Measurements from ENCODE around the gene HEATR5A.

HEATR5A gene

GRCh38 chr14:31280132-31280870 is 140.0 kb downstream of the HEATR5A start:
- TF ChIP-seq TAF1 (IDR thresholded peaks at IDR 0.05; ENCODE audit: borderline replicate concordance, insufficient read depth, low read length) (no peak), FOXP2 (optimal IDR thresholded peaks at IDR 0.05; ENCODE audit: borderline replicate concordance, extremely low read depth, extremely low read length, insufficient read depth) (no peak), POLR2AphosphoS5 (IDR thresholded peaks at IDR 0.05; ENCODE audit: low read depth, low read length) (no peak), SIN3A (IDR thresholded peaks at IDR 0.05; ENCODE audit: borderline replicate concordance, insufficient read depth, low read length) (no peak)
- TF ChIP-seq, protein P1, sequence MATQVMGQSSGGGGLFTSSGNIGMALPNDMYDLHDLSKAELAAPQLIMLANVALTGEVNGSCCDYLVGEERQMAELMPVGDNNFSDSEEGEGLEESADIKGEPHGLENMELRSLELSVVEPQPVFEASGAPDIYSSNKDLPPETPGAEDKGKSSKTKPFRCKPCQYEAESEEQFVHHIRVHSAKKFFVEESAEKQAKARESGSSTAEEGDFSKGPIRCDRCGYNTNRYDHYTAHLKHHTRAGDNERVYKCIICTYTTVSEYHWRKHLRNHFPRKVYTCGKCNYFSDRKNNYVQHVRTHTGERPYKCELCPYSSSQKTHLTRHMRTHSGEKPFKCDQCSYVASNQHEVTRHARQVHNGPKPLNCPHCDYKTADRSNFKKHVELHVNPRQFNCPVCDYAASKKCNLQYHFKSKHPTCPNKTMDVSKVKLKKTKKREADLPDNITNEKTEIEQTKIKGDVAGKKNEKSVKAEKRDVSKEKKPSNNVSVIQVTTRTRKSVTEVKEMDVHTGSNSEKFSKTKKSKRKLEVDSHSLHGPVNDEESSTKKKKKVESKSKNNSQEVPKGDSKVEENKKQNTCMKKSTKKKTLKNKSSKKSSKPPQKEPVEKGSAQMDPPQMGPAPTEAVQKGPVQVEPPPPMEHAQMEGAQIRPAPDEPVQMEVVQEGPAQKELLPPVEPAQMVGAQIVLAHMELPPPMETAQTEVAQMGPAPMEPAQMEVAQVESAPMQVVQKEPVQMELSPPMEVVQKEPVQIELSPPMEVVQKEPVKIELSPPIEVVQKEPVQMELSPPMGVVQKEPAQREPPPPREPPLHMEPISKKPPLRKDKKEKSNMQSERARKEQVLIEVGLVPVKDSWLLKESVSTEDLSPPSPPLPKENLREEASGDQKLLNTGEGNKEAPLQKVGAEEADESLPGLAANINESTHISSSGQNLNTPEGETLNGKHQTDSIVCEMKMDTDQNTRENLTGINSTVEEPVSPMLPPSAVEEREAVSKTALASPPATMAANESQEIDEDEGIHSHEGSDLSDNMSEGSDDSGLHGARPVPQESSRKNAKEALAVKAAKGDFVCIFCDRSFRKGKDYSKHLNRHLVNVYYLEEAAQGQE (IDR thresholded peaks at IDR 0.05; ENCODE audit: insufficient read depth in 1 of 2, low read depth in 2 of 2, low read length in 2 of 2): no peak

DNA sequence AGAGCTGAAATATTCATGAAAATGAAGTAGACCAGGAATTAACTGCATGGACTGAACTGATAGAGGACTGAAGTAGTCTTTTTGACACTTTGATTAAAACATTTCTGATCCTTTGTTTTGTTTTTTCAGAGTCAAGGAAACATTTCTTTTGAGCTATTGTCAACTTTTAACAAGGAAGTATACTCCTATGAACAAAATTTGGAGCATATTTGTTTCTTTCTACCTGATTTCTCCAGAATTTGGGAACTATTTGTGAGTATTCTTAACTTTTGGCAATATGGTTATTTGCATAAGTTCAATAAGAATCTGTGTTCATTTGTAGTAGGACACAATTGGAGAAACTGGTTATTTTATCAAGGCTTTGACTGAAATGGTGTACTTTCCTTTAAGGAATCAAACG is 141.5 kb downstream of the HEATR5A start:
- TF ChIP-seq TAF1 (IDR thresholded peaks at IDR 0.05; ENCODE audit: borderline replicate concordance, insufficient read depth, low read length) (no peak), FOXP2 (optimal IDR thresholded peaks at IDR 0.05; ENCODE audit: borderline replicate concordance, extremely low read depth, extremely low read length, insufficient read depth) (no peak), POLR2AphosphoS5 (IDR thresholded peaks at IDR 0.05; ENCODE audit: low read depth, low read length) (no peak), SIN3A (IDR thresholded peaks at IDR 0.05; ENCODE audit: borderline replicate concordance, insufficient read depth, low read length) (no peak)
- TF ChIP-seq, protein P1 (IDR thresholded peaks at IDR 0.05; ENCODE audit: insufficient read depth in 1 of 2, low read depth in 2 of 2, low read length in 2 of 2): no peak

GRCh38 chr14:31277085-31277484 is 143.3 kb downstream of the HEATR5A start:
- TF ChIP-seq SIN3A (IDR thresholded peaks at IDR 0.05; ENCODE audit: borderline replicate concordance, insufficient read depth, low read length) (no peak), POLR2AphosphoS5 (IDR thresholded peaks at IDR 0.05; ENCODE audit: low read depth, low read length) (no peak), FOXP2 (optimal IDR thresholded peaks at IDR 0.05; ENCODE audit: borderline replicate concordance, extremely low read depth, extremely low read length, insufficient read depth) (no peak), TAF1 (IDR thresholded peaks at IDR 0.05; ENCODE audit: borderline replicate concordance, insufficient read depth, low read length) (no peak)
- TF ChIP-seq, protein P1 (IDR thresholded peaks at IDR 0.05; ENCODE audit: insufficient read depth in 1 of 2, low read depth in 2 of 2, low read length in 2 of 2): no peak

- TF ChIP-seq SIN3A (IDR thresholded peaks at IDR 0.05; ENCODE audit: borderline replicate concordance, insufficient read depth, low read length) (no peak), POLR2AphosphoS5 (IDR thresholded peaks at IDR 0.05; ENCODE audit: low read depth, low read length) (no peak), FOXP2 (optimal IDR thresholded peaks at IDR 0.05; ENCODE audit: borderline replicate concordance, extremely low read depth, extremely low read length, insufficient read depth) (no peak)
These were observed 144.6 kb downstream of the HEATR5A start for GRCh38 chr14:31275731-31276130.

- TF ChIP-seq TAF1 (IDR thresholded peaks at IDR 0.05; ENCODE audit: borderline replicate concordance, insufficient read depth, low read length): no peak
- TF ChIP-seq POLR2AphosphoS5 (IDR thresholded peaks at IDR 0.05; ENCODE audit: low read depth, low read length): no peak
- TF ChIP-seq, protein P1 (IDR thresholded peaks at IDR 0.05; ENCODE audit: insufficient read depth in 1 of 2, low read depth in 2 of 2, low read length in 2 of 2): no peak
- TF ChIP-seq FOXP2 (optimal IDR thresholded peaks at IDR 0.05; ENCODE audit: borderline replicate concordance, extremely low read depth, extremely low read length, insufficient read depth): no peak
- TF ChIP-seq SIN3A (IDR thresholded peaks at IDR 0.05; ENCODE audit: borderline replicate concordance, insufficient read depth, low read length): no peak
These were observed 148.7 kb downstream of the HEATR5A start for GRCh38 chr14:31271648-31272047.
